Adrenal gland (tissue), 12 donors: Measurements from ENCODE around the gene TUBGCP6. TPM values are rescaled to one million over a fixed set of nuclear protein-coding genes. Genes with fewer than 3 reads are reported as not detected.

Source experiments
- DNase-seq, 7 donors: peaks; one replicate each; pipeline ENCODE4 v3.0.0-alpha.2; 2019 to 2020
- H3K27ac ChIP-seq, 5 donors: fragments of 200-600 bp; sonication (generic) in 4 of 5; 1 replicate in 3 of 5; 2 replicates in 2 of 5; pipeline versions ENCODE4 v1.5.1 to v1.8.0; 2016 to 2020; ENCODE audit warnings: mild to moderate bottlenecking in 1 of 5
- H3K27me3 ChIP-seq: fragments of 200-600 bp; 2 replicates; pipeline ENCODE4 v1.8.0; 2021
- H3K36me3 ChIP-seq, 2 donors: fragments of 200-600 bp; replicated peaks in 1 of 2; 1 replicate in 1 of 2; 2 replicates in 1 of 2; pipeline versions ENCODE4 v1.5.1 to v1.8.0; 2018 to 2022
- H3K4me1 ChIP-seq, 2 donors: fragments of 200-600 bp; replicated peaks in 1 of 2; 1 replicate in 1 of 2; 2 replicates in 1 of 2; pipeline versions ENCODE4 v1.5.1 to v1.8.0; 2018 to 2021
- H3K4me3 ChIP-seq, 4 donors: fragments of 200-600 bp; sonication (generic) in 3 of 4; one replicate each; pipeline ENCODE4 v1.5.1; 2016 to 2018
- H3K9me3 ChIP-seq, 3 donors: fragments of 200-600 bp; sonication (generic) in 1 of 3; replicated peaks in 1 of 3; 1 replicate in 2 of 3; 2 replicates in 1 of 3; pipeline versions ENCODE4 v1.5.1 to v1.8.0; 2016 to 2021
- CTCF ChIP-seq, 6 experiments: fragments of 450-650 bp in 4 of 6; fragments of 200-600 bp in 2 of 6; sonication (generic) in 1 of 6; IDR thresholded peaks; 1 replicate in 5 of 6; 2 replicates in 1 of 6; pipeline versions ENCODE4 v1.5.1 to v1.8.0; 2016 to 2021; ENCODE audit warnings: antibody characterized with exemption in 6 of 6, mild to moderate bottlenecking in 2 of 6, moderate library complexity in 1 of 6
- POLR2A ChIP-seq, 2 donors: fragments of 450-650 bp; IDR thresholded peaks; one replicate each; pipeline ENCODE4 v1.6.1; 2017; ENCODE audit warnings: antibody characterized with exemption in 2 of 2, mild to moderate bottlenecking in 2 of 2, moderate library complexity in 1 of 2
- WGBS, 4 donors: extraction: QIAGEN DNeasy Blood & Tissue Kit in 2 of 4; methylation state at CpG; one replicate each; pipeline versions ENCODE4 v1.1.5 to v1.1.7; 2013 to 2017; 5-methylcytosine and 5-hydroxymethylcytosine counted together
- intact Hi-C, 2 donors: fragments of 100-400 bp; cut with DNase I; formaldehyde crosslinking; loops; one replicate each; pipeline versions ENCODE4 v1.14.1 to v1.15.0; 2022 to 2023
- polyA plus RNA-seq, 3 donors: library from polyadenylated mRNA; stranded (reverse); fragments of 200-250 nt in 2 of 3; fragments of 350-450 nt in 1 of 3; fragmentation: Illumina TruSeq in 1 of 3; extraction: RNeasy Lipid Tissue Mini Kit (QIAGEN cat#74804) in 1 of 3; gene quantifications; one replicate each; pipeline ENCODE4 v1.2.3, GENCODE V29; 2013 to 2014
- total RNA-seq, 9 donors: library from RNA; depleted of rRNA in 4 of 9; stranded (reverse); fragments of >200 nt in 4 of 9; fragments of 120-200 nt in 1 of 9; fragmentation: NEBNext Ultra II Directional in 1 of 9; extraction: Animal tissue kit (Norgen Biotek cat#: 25700) in 1 of 9; gene quantifications; one replicate each; pipeline versions ENCODE4 v1.1.0 to v1.2.4, GENCODE V29; 2013 to 2023
- donor health status: healthy with polysubstance abuse.
- donor health status: Bipolar disorder and iron deficiency.
- donor health status: DM: yes; HTN: yes; CAD: no.
- donor health status: DM: no; HTN: no; CAD: no.
- donor health status: DM: no; HTN: no; CAD: no.
- donor health status: DM: yes; HTN: yes; CAD: no.

The TUBGCP6 gene
- total and polyA plus RNA-seq, 12 donors: 8.3 to 171 (median 47.4) TPM

GRCh38 chr22:50232481-50233151 lies 12.2 kb downstream of the TUBGCP6 start:
- no peak overlapping the region for H3K27ac ChIP-seq
- TF ChIP-seq POLR2A (IDR thresholded peaks at IDR 0.05) (no peak), CTCF (IDR thresholded peaks at IDR 0.05) (no peak)
- no peak overlapping the region for H3K4me3 ChIP-seq
- no peak for DNase-seq
- H3K9me3 ChIP-seq: no peaks in the 10 kb centered on the region
- intact Hi-C loops: no loop called here
- no peaks in the 10 kb centered on the region for H3K4me1 ChIP-seq
- H3K27me3 ChIP-seq: no peaks in the 10 kb centered on the region
- 89 to 93% (median 91%) methylated on average over 20 of the region's 20 CpGs for WGBS, 4 donors
- H3K36me3 ChIP-seq: peaks cover 0 to 33% of the 10 kb centered on the region in 2 donors

GRCh38 chr22:50229370-50229769 lies 15.5 kb downstream of the TUBGCP6 start:
- WGBS, 4 donors: 89 to 94% (median 93%) methylated on average over 7 to 16 of the region's 16 CpGs
- no peak overlapping the region for H3K27ac ChIP-seq
- H3K27me3 ChIP-seq: no peaks in the 10 kb centered on the region
- intact Hi-C loops: no loop called here
- H3K4me3 ChIP-seq: no peak overlapping the region
- DNase-seq: no peak
- peaks cover 0 to 46% of the 10 kb centered on the region in 2 donors for H3K36me3 ChIP-seq
- H3K4me1 ChIP-seq: no peaks in the 10 kb centered on the region
- TF ChIP-seq POLR2A (IDR thresholded peaks at IDR 0.05) (no peak), CTCF (IDR thresholded peaks at IDR 0.05) (no peak)
- no peaks in the 10 kb centered on the region for H3K9me3 ChIP-seq

- Histone ChIP-seq H3K4me1 (no peaks in the 10 kb centered on the region), H3K36me3 (peaks cover 0 to 54% of the 10 kb centered on the region in 2 donors), H3K9me3 (no peaks in the 10 kb centered on the region), H3K4me3 (no peak overlapping the region), H3K27me3 (no peaks in the 10 kb centered on the region), H3K27ac (no peak overlapping the region)
- 88 to 95% (median 92%) methylated on average over 5 to 9 of the region's 9 CpGs for WGBS, 4 donors
- intact Hi-C loops: no loop called here
- TF ChIP-seq CTCF (IDR thresholded peaks at IDR 0.05): no peak
- no peak for TF ChIP-seq POLR2A (IDR thresholded peaks at IDR 0.05)
- DNase-seq: no peak
Measured at GRCh38 chr22:50228366-50228765, 16.5 kb downstream of the TUBGCP6 start.

GRCh38 chr22:50227579-50228215 lies 17.1 kb downstream of the TUBGCP6 start:
- TF ChIP-seq CTCF (IDR thresholded peaks at IDR 0.05): no peak
- no peak for TF ChIP-seq POLR2A (IDR thresholded peaks at IDR 0.05)
- intact Hi-C loops: no loop called here
- WGBS, 4 donors: 90 to 95% (median 94%) methylated on average over 9 to 25 of the region's 25 CpGs

More at GRCh38 chr22:50227579-50228215, 17.1 kb downstream of the TUBGCP6 start:
- Histone ChIP-seq H3K4me3 (no peak overlapping the region), H3K27me3 (no peaks in the 10 kb centered on the region), H3K4me1 (no peaks in the 10 kb centered on the region), H3K36me3 (peaks cover 0 to 54% of the 10 kb centered on the region in 2 donors), H3K27ac (no peak overlapping the region), H3K9me3 (no peaks in the 10 kb centered on the region)
- DNase-seq: no peak
